Mucosa of descending colon (tissue), 3 donors: ENCODE results near the gene CHRND. TPM values are rescaled to one million over a fixed set of nuclear protein-coding genes. Genes with fewer than 3 reads are reported as not detected.

Source experiments
- ATAC-seq: fragments of 200-7000 bp; cut with Tn5 transposase; one replicate; pipeline ENCODE4 v1.9.1; 2020; ENCODE audit warnings: mild to moderate bottlenecking, moderate library complexity
- DNase-seq, 3 donors: peaks; one replicate each; pipeline ENCODE4 v3.0.0-alpha.2; 2020
- H3K36me3 ChIP-seq: fragments of 200-600 bp; one replicate; pipeline ENCODE4 v1.8.0; 2021; ENCODE audit warnings: low read depth, mild to moderate bottlenecking
- H3K4me1 ChIP-seq: fragments of 200-600 bp; one replicate; pipeline ENCODE4 v1.8.0; 2021; ENCODE audit warnings: low read depth, mild to moderate bottlenecking
- H3K4me3 ChIP-seq: fragments of 200-600 bp; one replicate; pipeline ENCODE4 v1.8.0; 2021; ENCODE audit warnings: mild to moderate bottlenecking
- H3K9me3 ChIP-seq: fragments of 200-600 bp; one replicate; pipeline ENCODE4 v1.8.0; 2021; ENCODE audit warnings: mild to moderate bottlenecking
- intact Hi-C, 2 donors: fragments of 100-400 bp; cut with DNase I in 1 of 2; cut with micrococcal nuclease in 1 of 2; formaldehyde crosslinking; loops; one replicate each; pipeline versions ENCODE4 v1.11.0 to v1.11.1; 2022; cut with DNase I, micrococcal nuclease
- long read RNA-seq, 2 donors: library from polyadenylated mRNA; unstranded; transcript quantifications; one replicate each; pipeline ENCODE4 v2.0.0, GENCODE V29; 2019 to 2021
- total RNA-seq, 3 donors: library from RNA; stranded (reverse); fragmentation: NEBNext Ultra II Directional in 2 of 3; extraction: Animal tissue kit (Norgen Biotek cat#: 25700) in 2 of 3; gene quantifications; one replicate each; pipeline versions ENCODE4 v1.2.1 to v1.2.4, GENCODE V29; 2021 to 2023
- TF ChIP-seq, protein P1 (sequence below): fragments of 200-600 bp; IDR thresholded peaks from one replicate; pipeline ENCODE4 v1.8.0; 2022; ENCODE audit warnings: antibody characterized with exemption, mild to moderate bottlenecking
- donor health status: DM: no; HTN: no; CAD: no; lungs with moderate emphysema.
- donor health status: DM: no; HTN: no; CAD: no.
- donor health status: DM: no; HTN: yes; CAD: no.

Gene CHRND
- not detected for total RNA-seq
- long read RNA-seq, donor 1, result 0 reads
- long read RNA-seq, donor 2, result 0 reads

DNA sequence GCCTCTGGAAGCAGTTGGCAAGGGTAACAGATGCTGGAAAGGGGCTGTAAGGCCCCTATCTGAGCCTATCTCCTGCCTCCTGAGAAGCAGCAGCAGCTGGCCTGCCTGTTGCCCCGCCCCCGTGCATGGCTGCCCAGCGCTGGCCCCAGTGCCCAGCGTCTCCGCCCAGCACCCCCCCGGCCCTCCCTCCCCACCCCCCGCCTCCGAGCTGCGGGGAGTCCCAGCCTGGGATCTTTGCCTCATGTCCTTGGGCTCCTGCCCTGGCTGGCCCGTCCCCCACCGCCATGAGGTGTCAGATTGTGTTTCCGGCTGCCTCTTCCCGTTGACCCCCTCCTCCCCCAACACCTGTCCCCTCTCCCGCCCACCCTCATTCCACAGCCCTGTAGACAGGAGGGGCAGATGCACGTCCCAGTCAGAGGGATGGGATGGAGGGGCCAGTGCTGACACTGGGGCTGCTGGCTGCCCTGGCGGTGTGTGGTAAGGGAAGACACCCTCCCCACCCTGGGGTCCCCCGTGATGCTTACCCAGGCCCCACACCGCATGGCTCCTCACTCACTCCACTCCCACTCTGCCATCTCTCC is at the start of gene CHRND:
Gene CHRND, plus strand, starts transcription at position 370 of the 581 bp plus-strand sequence. Its CDS starts 56 bp downstream, at position 426.
- peak in 1 of 3 donors; percentile 36 for DNase-seq
- no peak for ATAC-seq
- Histone ChIP-seq H3K36me3 (no peaks in the 10 kb centered on the region), H3K4me3 (no peak within 1 kb of the TSS), H3K4me1 (peaks cover 17% of the 10 kb centered on the region), H3K9me3 (no peaks in the 10 kb centered on the region)
- TF ChIP-seq, protein P1, sequence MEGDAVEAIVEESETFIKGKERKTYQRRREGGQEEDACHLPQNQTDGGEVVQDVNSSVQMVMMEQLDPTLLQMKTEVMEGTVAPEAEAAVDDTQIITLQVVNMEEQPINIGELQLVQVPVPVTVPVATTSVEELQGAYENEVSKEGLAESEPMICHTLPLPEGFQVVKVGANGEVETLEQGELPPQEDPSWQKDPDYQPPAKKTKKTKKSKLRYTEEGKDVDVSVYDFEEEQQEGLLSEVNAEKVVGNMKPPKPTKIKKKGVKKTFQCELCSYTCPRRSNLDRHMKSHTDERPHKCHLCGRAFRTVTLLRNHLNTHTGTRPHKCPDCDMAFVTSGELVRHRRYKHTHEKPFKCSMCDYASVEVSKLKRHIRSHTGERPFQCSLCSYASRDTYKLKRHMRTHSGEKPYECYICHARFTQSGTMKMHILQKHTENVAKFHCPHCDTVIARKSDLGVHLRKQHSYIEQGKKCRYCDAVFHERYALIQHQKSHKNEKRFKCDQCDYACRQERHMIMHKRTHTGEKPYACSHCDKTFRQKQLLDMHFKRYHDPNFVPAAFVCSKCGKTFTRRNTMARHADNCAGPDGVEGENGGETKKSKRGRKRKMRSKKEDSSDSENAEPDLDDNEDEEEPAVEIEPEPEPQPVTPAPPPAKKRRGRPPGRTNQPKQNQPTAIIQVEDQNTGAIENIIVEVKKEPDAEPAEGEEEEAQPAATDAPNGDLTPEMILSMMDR, result no peak
- intact Hi-C loops, result no loop called here

DNA sequence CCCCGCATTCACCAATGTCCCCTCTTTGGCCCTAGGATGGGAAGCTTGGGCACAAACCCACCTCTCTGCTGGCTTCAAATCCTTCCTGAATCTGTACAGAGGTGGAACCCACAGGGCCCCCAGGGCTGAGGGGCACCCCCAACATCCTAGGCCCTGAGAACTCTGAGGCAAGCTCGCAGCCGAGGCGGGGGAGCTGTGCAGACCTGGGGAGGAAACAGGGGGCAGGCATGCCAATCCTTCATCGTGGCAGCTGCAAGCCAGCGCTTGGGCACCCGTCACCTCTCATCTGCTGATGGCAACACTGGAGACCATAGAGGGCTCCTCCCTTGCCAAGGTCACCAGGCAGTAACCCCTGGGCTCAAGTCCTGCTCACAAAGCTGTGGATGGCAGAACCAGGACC is 49.2 kb upstream of the CHRND start:
- Histone ChIP-seq H3K4me1 (no peaks in the 10 kb centered on the region), H3K9me3 (no peaks in the 10 kb centered on the region), H3K4me3 (no peak overlapping the region), H3K36me3 (no peaks in the 10 kb centered on the region)
- peak in 1 of 3 donors; percentile 8 for DNase-seq
- no peak for ATAC-seq
- TF ChIP-seq, protein P1, result no peak
- intact Hi-C loops, result no loop called here

DNA sequence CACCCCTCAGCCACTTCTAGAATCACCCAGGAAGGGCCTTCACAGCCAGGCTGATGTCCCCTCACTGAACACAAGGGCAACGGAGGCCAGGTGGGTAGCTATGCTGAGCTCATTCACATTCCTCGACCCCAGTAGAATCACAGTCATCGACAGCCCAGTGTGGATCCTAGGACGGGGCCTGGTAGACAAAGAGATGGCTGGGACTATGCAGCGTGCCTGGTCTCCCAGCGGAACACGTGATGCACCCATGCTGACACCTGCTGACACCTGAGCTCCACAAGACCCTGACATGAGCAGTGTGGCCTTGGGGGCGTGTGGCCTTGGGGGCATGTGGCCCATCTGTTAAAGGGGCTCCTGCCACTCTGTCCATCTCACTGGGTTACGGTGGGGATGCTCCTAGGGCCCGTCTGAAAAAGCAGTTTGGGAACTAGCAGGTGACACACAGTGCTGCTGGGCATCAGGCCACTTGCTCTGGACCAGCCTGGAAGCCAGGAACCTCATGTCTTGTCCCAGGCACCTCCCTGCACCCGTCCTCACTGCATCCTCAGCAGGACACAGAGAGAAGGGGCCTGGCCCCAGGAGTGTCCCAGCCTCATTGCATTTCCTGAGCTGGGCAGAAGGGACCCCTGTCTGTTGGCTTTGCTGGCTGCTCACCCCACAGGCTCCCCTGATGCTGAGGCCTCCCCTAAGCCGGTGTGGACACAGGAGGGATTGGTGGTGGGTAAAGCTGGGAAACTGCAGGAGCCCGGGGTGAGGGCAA is 48.0 kb upstream of the CHRND start:
- DNase-seq, result no peak
- intact Hi-C loops, result no loop called here
- Histone ChIP-seq H3K36me3 (no peaks in the 10 kb centered on the region), H3K4me3 (no peak overlapping the region), H3K9me3 (no peaks in the 10 kb centered on the region), H3K4me1 (no peaks in the 10 kb centered on the region)
- ATAC-seq, result no peak
- TF ChIP-seq, protein P1, result no peak

DNA sequence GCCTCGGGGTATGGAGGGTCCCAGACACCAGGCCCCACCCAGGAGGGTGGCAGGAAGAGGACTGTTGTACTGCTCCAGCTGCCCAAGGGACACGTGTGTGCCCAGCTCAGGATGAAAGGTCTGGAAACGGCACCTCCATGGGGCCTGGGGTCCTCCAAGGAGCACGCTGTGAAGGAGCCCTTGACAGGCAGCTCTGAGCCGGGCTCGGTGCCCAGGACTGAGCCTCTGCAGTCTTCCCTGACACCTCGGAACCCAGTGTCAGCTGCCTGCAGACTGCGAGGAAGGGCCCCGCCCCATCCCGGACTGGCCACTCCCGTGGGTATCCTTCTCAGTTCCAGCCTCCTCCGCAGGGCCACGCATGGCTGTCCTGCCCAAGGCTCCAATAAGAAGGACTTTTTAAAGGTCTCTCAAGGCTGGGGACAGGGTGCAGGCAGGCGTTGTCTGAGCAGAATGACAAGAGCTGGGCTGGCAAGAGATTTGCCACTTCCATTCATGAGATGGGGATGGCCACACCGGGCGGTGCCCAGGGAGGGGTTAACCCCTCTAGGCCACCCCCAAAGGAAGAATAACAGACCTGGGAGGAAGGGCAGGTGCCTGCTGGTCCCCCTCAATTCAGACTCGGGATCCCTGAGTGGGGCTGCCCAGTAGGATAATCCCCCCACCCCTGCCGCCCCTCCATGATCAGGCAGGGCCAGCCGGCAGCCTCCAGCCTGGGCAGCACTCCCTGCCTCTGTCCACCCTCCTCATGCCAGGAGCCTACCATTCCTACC is 47.2 kb upstream of the CHRND start:
- ATAC-seq, result peak; percentile 29
- Histone ChIP-seq H3K4me3 (no peak overlapping the region), H3K9me3 (no peaks in the 10 kb centered on the region), H3K36me3 (no peaks in the 10 kb centered on the region), H3K4me1 (no peaks in the 10 kb centered on the region)
- intact Hi-C loops, result no loop called here
- TF ChIP-seq, protein P1, result no peak
- DNase-seq, result peak in 2 of 3 donors; percentile 21 to 39

DNA sequence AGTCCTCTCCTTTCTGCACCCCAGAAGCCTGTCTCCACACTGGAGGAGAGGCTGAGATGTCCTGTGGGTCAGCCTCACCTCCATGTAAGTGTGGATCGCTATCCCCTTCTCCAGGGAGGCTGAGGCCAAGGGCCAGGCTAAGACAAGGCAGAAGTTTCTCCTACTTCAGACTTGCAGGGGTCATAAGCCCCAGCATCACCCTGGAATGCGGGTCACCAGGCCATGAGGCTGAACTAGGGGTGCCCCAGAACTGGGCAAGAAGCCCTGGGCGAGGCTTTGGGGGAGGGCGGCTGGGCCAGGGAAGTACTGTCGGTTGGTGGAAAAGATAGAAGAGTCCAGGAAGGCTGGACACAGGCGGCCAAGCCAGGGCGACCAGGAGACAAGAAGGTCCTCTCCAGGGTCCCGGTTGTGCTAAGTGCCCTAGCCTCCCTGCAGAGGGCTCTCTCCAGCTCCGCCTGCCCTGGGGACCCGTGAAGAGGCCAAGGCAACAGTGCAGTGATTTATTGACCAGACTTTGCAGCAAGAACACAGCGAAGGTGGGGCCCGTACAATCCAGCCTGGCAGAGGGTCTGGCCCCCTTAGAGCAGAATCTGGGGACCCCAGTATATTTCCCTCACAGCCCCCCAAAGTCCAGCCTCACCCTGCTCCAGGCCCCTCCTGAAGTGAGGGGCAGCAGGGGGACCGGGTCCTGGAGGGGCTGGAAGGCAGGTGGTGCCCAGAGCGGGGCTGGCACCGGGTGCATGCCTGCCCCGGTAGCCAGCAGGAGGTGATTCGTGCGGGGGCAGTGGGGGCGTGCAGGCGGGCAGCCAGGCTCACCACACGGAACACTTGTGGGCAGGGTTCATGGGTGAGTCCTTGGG is 46.4 kb upstream of the CHRND start:
- ATAC-seq (no peak), DNase-seq (peak in 1 of 3 donors; percentile 12)
- intact Hi-C loops, result no loop called here

More for the DNA sequence above, 46.4 kb upstream of the CHRND start:
- Histone ChIP-seq H3K4me1 (no peaks in the 10 kb centered on the region), H3K36me3 (no peaks in the 10 kb centered on the region), H3K4me3 (no peak overlapping the region), H3K9me3 (no peaks in the 10 kb centered on the region)
- TF ChIP-seq, protein P1, result no peak
